Activated naive CD8-positive, alpha-beta T cell treated with anti-CD3 and anti-CD28 coated beads, Interleukin-2, amount 10 ng/mL, durations not matched to agents 7 days and 5 days (primary cell): ENCODE results near the gene UQCC2. TPM values are rescaled to one million over a fixed set of nuclear protein-coding genes. Genes with fewer than 3 reads are reported as not detected.
A peak's percentile ranks its signal among the peaks of the same experiment; 100 is the strongest.

Experiments used
- ATAC-seq: fragments of 150-1000 bp; cut with Tn5 transposase; one replicate; pipeline ENCODE4 v1.10.0; 2021; ENCODE audit warnings: low read depth, moderate library complexity
- POLR2A ChIA-PET: fragments of 350-600 bp; sonication (Branson Sonifier 250); formaldehyde crosslinking; loops from one replicate; lab custom pipeline; 2021; ENCODE audit warnings: antibody characterized with exemption; lab: Charles Lee
- DNase-seq: peaks from one replicate; pipeline ENCODE4 v3.0.0; 2021
- H3K27ac Mint-ChIP-seq: one replicate; pipeline ENCODE4 v1.8.0; 2022; ENCODE audit warnings: mild to moderate bottlenecking, mixed read lengths
- H3K27me3 Mint-ChIP-seq: one replicate; pipeline ENCODE4 v1.8.0; 2022; ENCODE audit warnings: mild to moderate bottlenecking, moderate library complexity, mixed read lengths
- H3K36me3 Mint-ChIP-seq: one replicate; pipeline ENCODE4 v1.8.0; 2021; ENCODE audit warnings: mild to moderate bottlenecking, mixed read lengths
- H3K4me1 Mint-ChIP-seq: one replicate; pipeline ENCODE4 v1.8.0; 2021; ENCODE audit warnings: mixed read lengths
- H3K4me3 Mint-ChIP-seq: one replicate; pipeline ENCODE4 v1.8.0; 2022; ENCODE audit warnings: mild to moderate bottlenecking, moderate library complexity, mixed read lengths
- H3K9me3 Mint-ChIP-seq: one replicate; pipeline ENCODE4 v1.8.0; 2021; ENCODE audit warnings: mixed read lengths
- total RNA-seq, 2 experiments: library from RNA; stranded (reverse); gene quantifications; one replicate each; pipeline ENCODE4 v1.2.3, GENCODE V29; 2021

The UQCC2 gene
- total RNA-seq, 2 experiments from 2014 or later = 60.9 to 64.0 TPM

DNA sequence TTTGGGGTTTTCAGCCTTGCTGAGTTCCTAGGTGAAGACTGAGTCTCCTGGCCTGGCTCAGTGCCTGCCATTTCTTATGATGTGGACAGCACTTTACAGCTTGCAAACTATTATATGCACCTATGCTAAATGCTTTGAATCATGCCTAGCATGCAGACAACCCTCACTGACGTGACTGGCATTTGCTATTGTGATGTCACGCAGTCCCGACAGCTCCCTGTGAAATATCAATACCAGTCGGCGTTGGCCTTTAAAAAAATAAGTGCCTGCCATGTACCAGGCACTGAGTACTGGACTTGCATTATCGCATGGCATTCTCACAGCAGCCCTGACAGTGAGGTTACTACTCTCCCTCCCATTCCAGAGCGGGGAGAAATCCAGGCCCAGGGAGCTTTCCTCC, 35.5 kb downstream of the UQCC2 start:
- no peaks in the 10 kb centered on the region for H3K27me3 Mint-ChIP-seq
- H3K9me3 Mint-ChIP-seq = no peaks in the 10 kb centered on the region
- DNase-seq = no peak
- POLR2A ChIA-PET = no interaction called here
- H3K4me1 Mint-ChIP-seq = peaks cover 4% of the 10 kb centered on the region
- peaks cover 23% of the 10 kb centered on the region for H3K36me3 Mint-ChIP-seq
- ATAC-seq = no peak
- H3K4me3 Mint-ChIP-seq = no peak overlapping the region
- H3K27ac Mint-ChIP-seq = no peak overlapping the region

GRCh38 chr6:33673851-33674250, 37.6 kb downstream of the UQCC2 start:
- H3K36me3 Mint-ChIP-seq = peaks cover 20% of the 10 kb centered on the region
- H3K4me1 Mint-ChIP-seq = peaks cover 5% of the 10 kb centered on the region
- POLR2A ChIA-PET = no interaction called here
- DNase-seq (no peak), ATAC-seq (no peak)
- no peak overlapping the region for H3K27ac Mint-ChIP-seq
- H3K27me3 Mint-ChIP-seq = no peaks in the 10 kb centered on the region
- no peaks in the 10 kb centered on the region for H3K9me3 Mint-ChIP-seq
- no peak overlapping the region for H3K4me3 Mint-ChIP-seq

GRCh38 chr6:33672808-33673207, 38.7 kb downstream of the UQCC2 start:
- ATAC-seq (no peak), DNase-seq (no peak)
- Mint-ChIP-seq H3K36me3 (peaks cover 27% of the 10 kb centered on the region), H3K4me3 (no peak overlapping the region), H3K9me3 (no peaks in the 10 kb centered on the region), H3K27ac (no peak overlapping the region), H3K27me3 (no peaks in the 10 kb centered on the region), H3K4me1 (peaks cover 8% of the 10 kb centered on the region)
- POLR2A ChIA-PET = no interaction called here

GRCh38 chr6:33671744-33672072, 39.8 kb downstream of the UQCC2 start:
- Mint-ChIP-seq H3K27ac (no peak overlapping the region), H3K36me3 (peaks cover 23% of the 10 kb centered on the region), H3K4me3 (no peak overlapping the region), H3K4me1 (peaks cover 7% of the 10 kb centered on the region), H3K27me3 (no peaks in the 10 kb centered on the region), H3K9me3 (no peaks in the 10 kb centered on the region)
- ATAC-seq (no peak), DNase-seq (no peak)
- POLR2A ChIA-PET = no interaction called here

DNA sequence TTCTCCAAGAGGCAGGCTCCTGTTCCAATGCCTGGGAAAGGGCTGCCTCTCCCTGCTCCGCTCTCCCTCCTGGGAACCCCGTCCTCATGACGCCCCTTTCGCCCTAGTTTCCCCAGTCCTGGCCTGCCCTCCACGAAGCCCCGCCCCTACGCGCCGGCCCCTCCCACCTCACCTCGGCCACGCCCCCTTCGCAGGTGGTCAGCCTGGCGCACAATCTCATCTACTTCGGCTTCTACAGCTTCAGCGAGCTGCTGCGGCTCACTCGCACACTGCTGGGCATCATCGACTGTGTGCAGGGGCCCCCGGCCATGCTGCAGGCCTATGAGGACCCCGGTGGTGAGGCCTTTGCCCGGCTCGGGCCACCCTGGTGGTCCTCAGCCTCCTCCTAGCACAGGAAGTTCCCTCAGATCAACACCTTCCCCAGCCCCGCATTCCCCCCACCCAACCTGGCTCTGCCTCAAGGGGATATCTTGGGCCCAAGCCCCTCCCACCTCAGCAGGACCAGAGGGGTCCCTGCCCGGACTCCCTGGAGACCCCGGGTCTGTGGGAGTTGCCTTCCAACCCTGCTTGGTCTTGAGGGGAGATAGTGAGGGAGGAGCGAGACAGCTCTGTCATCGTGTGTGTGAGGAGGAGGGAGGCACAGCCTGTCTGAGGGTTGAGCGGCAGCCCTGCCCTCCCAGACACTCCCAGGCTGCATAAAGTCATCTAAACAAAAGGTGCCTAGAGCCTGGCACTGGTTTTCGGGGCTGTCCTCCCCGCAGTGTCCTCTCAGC, 40.3 kb downstream of the UQCC2 start:
- H3K27me3 Mint-ChIP-seq = no peaks in the 10 kb centered on the region
- no peak overlapping the region for H3K4me3 Mint-ChIP-seq
- ATAC-seq = peak; percentile 9
- H3K9me3 Mint-ChIP-seq = no peaks in the 10 kb centered on the region
- DNase-seq = no peak
- POLR2A ChIA-PET = no interaction called here
- peaks cover 7% of the 10 kb centered on the region for H3K4me1 Mint-ChIP-seq
- peaks cover 20% of the 10 kb centered on the region for H3K36me3 Mint-ChIP-seq
- H3K27ac Mint-ChIP-seq = no peak overlapping the region

- ATAC-seq (no peak), DNase-seq (no peak)
- Mint-ChIP-seq H3K4me3 (no peak overlapping the region), H3K9me3 (no peaks in the 10 kb centered on the region), H3K36me3 (peaks cover 20% of the 10 kb centered on the region), H3K27ac (no peak overlapping the region), H3K4me1 (peaks cover 7% of the 10 kb centered on the region), H3K27me3 (no peaks in the 10 kb centered on the region)
- POLR2A ChIA-PET = no interaction called here
Observed at GRCh38 chr6:33670086-33670660, 41.3 kb downstream of the UQCC2 start.

- Mint-ChIP-seq H3K27me3 (no peaks in the 10 kb centered on the region), H3K4me1 (peaks cover 7% of the 10 kb centered on the region), H3K9me3 (no peaks in the 10 kb centered on the region), H3K27ac (peak overlapping the region; percentile 16), H3K36me3 (peaks cover 17% of the 10 kb centered on the region), H3K4me3 (no peak overlapping the region)
- POLR2A ChIA-PET = no interaction called here
- DNase-seq (no peak), ATAC-seq (no peak)
Observed at GRCh38 chr6:33668914-33669313, 42.6 kb downstream of the UQCC2 start.

GRCh38 chr6:33668328-33668727, 43.2 kb downstream of the UQCC2 start:
- no peak for ATAC-seq

GRCh38 chr6:33667776-33668175, 43.7 kb downstream of the UQCC2 start:
- no peaks in the 10 kb centered on the region for H3K9me3 Mint-ChIP-seq
- H3K36me3 Mint-ChIP-seq = peaks cover 17% of the 10 kb centered on the region
- H3K4me1 Mint-ChIP-seq = peaks cover 7% of the 10 kb centered on the region
- no peaks in the 10 kb centered on the region for H3K27me3 Mint-ChIP-seq
- no peak for DNase-seq
- no peak overlapping the region for H3K27ac Mint-ChIP-seq
- ATAC-seq = no peak
- POLR2A ChIA-PET = no interaction called here
- H3K4me3 Mint-ChIP-seq = no peak overlapping the region

More at GRCh38 chr6:33668328-33668727, 43.2 kb downstream of the UQCC2 start:
- POLR2A ChIA-PET = interaction anchor here (0.5 kb wide), 1 partner anchor 350 kb away, joined by 5 read pairs; no protein-coding TSS in a partner anchor
- peak overlapping the region; percentile 16 for H3K27ac Mint-ChIP-seq
- H3K27me3 Mint-ChIP-seq = no peaks in the 10 kb centered on the region
- H3K4me3 Mint-ChIP-seq = no peak overlapping the region
- peaks cover 17% of the 10 kb centered on the region for H3K36me3 Mint-ChIP-seq
- H3K9me3 Mint-ChIP-seq = no peaks in the 10 kb centered on the region
- H3K4me1 Mint-ChIP-seq = peaks cover 7% of the 10 kb centered on the region
- no peak for DNase-seq

GRCh38 chr6:33667072-33667471, 44.4 kb downstream of the UQCC2 start:
- peaks cover 18% of the 10 kb centered on the region for H3K36me3 Mint-ChIP-seq
- H3K4me3 Mint-ChIP-seq = no peak overlapping the region
- H3K9me3 Mint-ChIP-seq = no peaks in the 10 kb centered on the region
- no peaks in the 10 kb centered on the region for H3K27me3 Mint-ChIP-seq
- peaks cover 7% of the 10 kb centered on the region for H3K4me1 Mint-ChIP-seq
- no peak for DNase-seq
- H3K27ac Mint-ChIP-seq = no peak overlapping the region
- ATAC-seq = no peak
- POLR2A ChIA-PET = no interaction called here

- peaks cover 15% of the 10 kb centered on the region for H3K36me3 Mint-ChIP-seq
- ATAC-seq (no peak), DNase-seq (no peak)
- no peaks in the 10 kb centered on the region for H3K9me3 Mint-ChIP-seq
- no peaks in the 10 kb centered on the region for H3K27me3 Mint-ChIP-seq
- no peak overlapping the region for H3K27ac Mint-ChIP-seq
- no peak overlapping the region for H3K4me3 Mint-ChIP-seq
- peaks cover 7% of the 10 kb centered on the region for H3K4me1 Mint-ChIP-seq
- POLR2A ChIA-PET = no interaction called here
Observed at GRCh38 chr6:33665957-33666356, 45.5 kb downstream of the UQCC2 start.

- POLR2A ChIA-PET = no interaction called here
- Mint-ChIP-seq H3K27me3 (no peaks in the 10 kb centered on the region), H3K27ac (no peak overlapping the region), H3K9me3 (no peaks in the 10 kb centered on the region), H3K4me3 (no peak overlapping the region), H3K4me1 (peaks cover 7% of the 10 kb centered on the region), H3K36me3 (peaks cover 14% of the 10 kb centered on the region)
- no peak for ATAC-seq
- no peak for DNase-seq
Observed at GRCh38 chr6:33664506-33665057, 46.9 kb downstream of the UQCC2 start.

GRCh38 chr6:33663727-33664449, 47.6 kb downstream of the UQCC2 start:
- Mint-ChIP-seq H3K27me3 (no peaks in the 10 kb centered on the region), H3K9me3 (no peaks in the 10 kb centered on the region)

More at GRCh38 chr6:33663727-33664449, 47.6 kb downstream of the UQCC2 start:
- H3K4me3 Mint-ChIP-seq = no peak overlapping the region
- POLR2A ChIA-PET = no interaction called here
- H3K4me1 Mint-ChIP-seq = peaks cover 6% of the 10 kb centered on the region
- no peak for DNase-seq
- H3K27ac Mint-ChIP-seq = no peak overlapping the region
- ATAC-seq = no peak
- peaks cover 14% of the 10 kb centered on the region for H3K36me3 Mint-ChIP-seq
